Activated naive CD8-positive, alpha-beta T cell treated with anti-CD3 and anti-CD28 coated beads, Interleukin-2, amount 50 U/mL, for 24 hours (primary cell): ENCODE results near the gene SLC25A22.

ENCODE experiments used
- ATAC-seq: fragments of 150-1000 bp; cut with Tn5 transposase; one replicate; pipeline ENCODE4 v1.10.0; 2021
- DNase-seq: peaks from one replicate; pipeline ENCODE4 v3.0.0; 2021
- H3K27ac Mint-ChIP-seq: one replicate; pipeline ENCODE4 v1.8.0; 2021; ENCODE audit warnings: mild to moderate bottlenecking, mixed read lengths
- H3K27me3 Mint-ChIP-seq: one replicate; pipeline ENCODE4 v1.8.0; 2021; ENCODE audit warnings: mixed read lengths
- H3K36me3 Mint-ChIP-seq: one replicate; pipeline ENCODE4 v1.8.0; 2021; ENCODE audit warnings: low read depth, mixed read lengths
- H3K4me1 Mint-ChIP-seq: one replicate; pipeline ENCODE4 v1.8.0; 2021; ENCODE audit warnings: mixed read lengths
- H3K4me3 Mint-ChIP-seq: one replicate; pipeline ENCODE4 v1.8.0; 2021; ENCODE audit warnings: mild to moderate bottlenecking, moderate library complexity, mixed read lengths
- H3K9me3 Mint-ChIP-seq: one replicate; pipeline ENCODE4 v1.8.0; 2021; ENCODE audit warnings: mixed read lengths

SLC25A22 gene

DNA sequence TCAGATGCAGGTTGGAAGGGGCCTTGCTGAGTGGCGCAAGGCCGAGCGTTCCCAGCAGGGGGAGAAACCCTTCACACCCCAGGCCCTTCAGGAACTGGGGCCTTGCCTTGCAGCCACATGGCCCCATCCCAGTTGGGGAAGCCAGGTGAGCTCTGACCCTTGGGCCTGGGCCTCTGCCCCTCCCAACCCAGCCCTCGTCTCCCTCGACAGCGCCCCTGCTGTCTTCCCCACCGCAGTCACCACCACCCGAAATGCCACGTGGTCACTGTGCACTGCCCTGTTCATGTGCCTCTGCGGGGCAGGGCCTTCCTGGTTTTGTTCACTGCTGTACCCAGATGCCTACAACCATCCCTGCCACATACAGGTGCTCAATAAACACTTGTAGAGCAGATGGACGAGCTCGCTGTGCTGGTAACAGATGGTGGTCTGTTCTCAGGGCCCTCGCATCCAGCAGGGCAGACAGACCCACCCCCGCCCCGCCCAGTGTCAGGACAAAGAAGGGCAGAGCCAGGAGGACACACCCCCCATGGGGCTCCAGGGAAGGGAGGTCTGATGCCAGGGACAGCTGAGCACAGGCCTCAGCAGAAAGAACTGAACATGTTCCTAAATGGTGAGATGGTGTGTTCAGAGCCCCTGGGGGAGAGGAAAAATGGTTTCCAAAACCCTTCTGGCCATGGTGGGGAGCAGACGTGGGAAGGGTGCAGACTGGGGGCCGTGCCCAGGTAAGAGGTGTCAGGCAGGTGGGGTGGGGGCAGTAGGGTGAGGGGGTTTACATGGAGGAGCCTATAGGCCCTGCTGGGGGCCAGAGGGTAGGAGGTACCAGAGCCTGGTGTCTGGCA lies 40.6 kb upstream of the SLC25A22 start:
- Mint-ChIP-seq H3K36me3 (peaks cover 12% of the 10 kb centered on the region), H3K4me3 (no peak overlapping the region), H3K27me3 (peaks cover 3% of the 10 kb centered on the region), H3K4me1 (peaks cover 34% of the 10 kb centered on the region), H3K27ac (no peak overlapping the region), H3K9me3 (no peaks in the 10 kb centered on the region)
- DNase-seq (no peak), ATAC-seq (no peak)

DNA sequence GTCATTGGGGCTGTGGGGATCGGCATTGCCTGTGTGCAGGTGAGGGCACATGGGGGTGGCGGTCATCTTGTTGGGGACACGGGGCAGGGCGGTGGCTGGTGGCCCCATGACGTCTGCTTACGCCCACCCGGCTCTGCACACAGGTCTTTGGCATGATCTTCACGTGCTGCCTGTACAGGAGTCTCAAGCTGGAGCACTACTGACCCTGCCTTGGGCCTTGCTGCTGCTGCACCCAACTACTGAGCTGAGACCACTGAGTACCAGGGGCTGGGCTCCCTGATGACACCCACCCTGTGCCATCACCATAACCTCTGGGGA lies 39.9 kb upstream of the SLC25A22 start:
- Mint-ChIP-seq H3K4me1 (peaks cover 30% of the 10 kb centered on the region), H3K36me3 (peaks cover 12% of the 10 kb centered on the region), H3K4me3 (no peak overlapping the region), H3K9me3 (no peaks in the 10 kb centered on the region), H3K27me3 (no peaks in the 10 kb centered on the region), H3K27ac (no peak overlapping the region)
- DNase-seq (no peak), ATAC-seq (no peak)

DNA sequence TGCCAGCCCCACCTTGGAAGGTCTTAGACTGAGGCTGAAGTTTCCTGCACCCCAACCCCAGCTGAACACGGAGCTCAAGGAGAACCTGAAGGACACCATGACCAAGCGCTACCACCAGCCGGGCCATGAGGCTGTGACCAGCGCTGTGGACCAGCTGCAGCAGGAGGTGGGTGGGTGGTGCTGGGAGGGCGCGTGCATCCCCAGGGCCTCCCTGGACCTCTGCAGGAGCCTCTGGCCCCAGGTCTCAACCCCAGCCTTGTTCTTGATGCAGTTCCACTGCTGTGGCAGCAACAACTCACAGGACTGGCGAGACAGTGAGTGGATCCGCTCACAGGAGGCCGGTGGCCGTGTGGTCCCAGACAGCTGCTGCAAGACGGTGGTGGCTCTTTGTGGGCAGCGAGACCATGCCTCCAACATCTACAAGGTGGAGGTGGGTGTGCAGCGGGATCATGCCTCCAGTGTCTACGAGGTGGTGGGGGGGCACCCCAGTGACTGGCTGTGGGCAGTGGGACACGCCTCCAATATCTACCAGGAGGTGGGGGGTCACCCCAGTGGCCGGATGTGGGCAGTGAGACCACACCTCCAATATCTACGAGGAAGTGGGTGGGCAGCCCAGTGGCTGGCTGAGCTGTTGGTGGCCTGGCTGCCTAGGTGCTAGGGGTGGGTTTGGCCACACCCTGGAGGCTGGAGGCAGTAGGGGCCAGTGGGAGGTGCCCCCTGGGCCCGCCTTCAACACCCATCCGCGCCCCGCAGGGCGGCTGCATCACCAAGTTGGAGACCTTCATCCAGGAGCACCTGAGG lies 39.3 kb upstream of the SLC25A22 start:
- no peaks in the 10 kb centered on the region for H3K9me3 Mint-ChIP-seq
- no peak overlapping the region for H3K4me3 Mint-ChIP-seq
- ATAC-seq (no peak), DNase-seq (no peak)
- H3K27me3 Mint-ChIP-seq: no peaks in the 10 kb centered on the region
- H3K36me3 Mint-ChIP-seq: peaks cover 12% of the 10 kb centered on the region
- H3K4me1 Mint-ChIP-seq: peaks cover 30% of the 10 kb centered on the region
- no peak overlapping the region for H3K27ac Mint-ChIP-seq

DNA sequence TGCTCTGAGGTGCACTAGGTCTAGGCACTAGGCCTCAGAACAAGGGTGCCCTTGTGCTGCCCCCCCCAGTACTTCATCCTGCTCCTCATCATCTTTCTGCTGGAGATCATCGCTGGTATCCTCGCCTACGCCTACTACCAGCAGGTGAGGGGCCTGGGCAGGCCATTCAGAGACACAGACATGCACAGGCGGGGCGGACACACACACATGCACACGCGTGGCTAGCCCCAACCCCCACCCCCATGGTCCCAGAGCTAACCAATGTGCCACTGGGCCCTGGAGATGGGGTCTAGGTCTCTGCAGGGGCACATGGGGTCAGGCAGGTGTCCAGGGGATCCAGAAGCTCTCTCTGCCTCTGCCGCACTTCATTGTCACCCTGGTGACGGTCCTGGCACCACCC lies 38.6 kb upstream of the SLC25A22 start:
- Mint-ChIP-seq H3K4me1 (peaks cover 30% of the 10 kb centered on the region), H3K27ac (no peak overlapping the region), H3K36me3 (peaks cover 12% of the 10 kb centered on the region), H3K27me3 (peaks cover 2% of the 10 kb centered on the region), H3K4me3 (no peak overlapping the region), H3K9me3 (no peaks in the 10 kb centered on the region)
- ATAC-seq (no peak), DNase-seq (no peak)

DNA sequence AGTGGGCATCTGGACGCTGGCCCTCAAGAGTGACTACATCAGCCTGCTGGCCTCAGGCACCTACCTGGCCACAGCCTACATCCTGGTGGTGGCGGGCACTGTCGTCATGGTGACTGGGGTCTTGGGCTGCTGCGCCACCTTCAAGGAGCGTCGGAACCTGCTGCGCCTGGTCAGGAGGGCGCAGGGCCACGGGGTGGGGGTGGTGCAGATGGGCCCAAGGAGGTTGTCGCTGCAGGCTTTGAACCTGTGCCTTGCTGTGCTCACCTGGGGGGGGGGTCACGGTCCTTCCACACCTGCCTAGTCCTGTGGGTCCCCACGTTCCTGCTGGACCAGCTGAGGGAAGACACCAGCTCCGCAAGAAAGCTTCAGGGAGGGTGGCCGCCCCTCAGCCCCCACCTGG lies 38.2 kb upstream of the SLC25A22 start:
- H3K27ac Mint-ChIP-seq: no peak overlapping the region
- no peak for DNase-seq
- H3K9me3 Mint-ChIP-seq: no peaks in the 10 kb centered on the region
- no peak overlapping the region for H3K4me3 Mint-ChIP-seq
- no peak for ATAC-seq
- H3K27me3 Mint-ChIP-seq: peaks cover 4% of the 10 kb centered on the region
- H3K36me3 Mint-ChIP-seq: peaks cover 12% of the 10 kb centered on the region
- H3K4me1 Mint-ChIP-seq: peaks cover 28% of the 10 kb centered on the region

DNA sequence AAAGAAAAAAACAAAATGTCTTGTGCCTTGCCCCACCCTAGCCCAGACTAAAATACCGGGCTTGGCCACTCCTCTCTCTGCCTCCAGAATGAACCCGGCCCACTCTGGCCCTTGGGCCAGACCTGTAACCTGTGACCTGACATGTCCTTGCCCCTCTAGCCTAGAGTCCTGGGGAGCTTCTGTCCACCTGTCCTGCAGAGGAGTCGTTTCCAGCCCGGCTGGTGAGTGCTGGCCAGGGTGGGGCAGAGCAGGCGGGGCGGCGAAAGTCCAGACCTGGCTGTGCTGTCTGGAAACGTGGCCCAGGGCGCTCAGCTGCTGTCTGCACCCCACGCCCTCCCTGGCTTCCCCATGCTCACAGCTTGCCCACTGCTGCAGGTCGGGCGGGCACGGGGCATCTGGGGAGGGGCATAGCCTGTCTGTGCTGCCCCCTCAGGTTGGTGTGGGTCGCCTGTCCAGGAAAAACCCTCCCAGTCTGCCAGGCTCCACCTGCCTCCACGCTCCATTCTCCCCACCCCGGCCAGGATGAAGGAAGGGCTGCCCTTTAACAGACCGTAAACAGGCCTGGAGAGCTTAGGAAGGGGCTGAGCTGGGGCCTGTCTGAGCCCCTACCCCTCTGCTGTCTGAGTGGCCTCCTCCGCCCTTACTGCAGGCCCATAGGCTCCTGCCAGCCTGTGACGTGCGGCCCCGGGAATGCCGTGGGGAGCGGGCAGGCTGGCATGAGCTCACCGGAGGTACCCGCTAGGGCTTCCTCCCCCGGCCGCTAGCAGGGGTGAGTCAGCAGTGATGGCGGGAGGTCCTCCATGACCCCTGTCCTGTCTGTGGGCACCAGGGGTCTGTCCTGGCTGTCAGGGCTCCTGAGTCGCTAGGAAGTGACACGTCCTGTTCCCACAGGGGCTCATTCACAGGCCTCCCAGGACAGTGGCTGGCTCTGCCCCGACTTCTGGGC lies 36.6 kb upstream of the SLC25A22 start:
- no peak for DNase-seq
- H3K27ac Mint-ChIP-seq: peak overlapping the region; percentile 56
- peak overlapping the region; percentile 76 for H3K4me3 Mint-ChIP-seq
- H3K4me1 Mint-ChIP-seq: peaks cover 17% of the 10 kb centered on the region
- H3K36me3 Mint-ChIP-seq: peaks cover 3% of the 10 kb centered on the region
- ATAC-seq: no peak
- peaks cover 12% of the 10 kb centered on the region for H3K27me3 Mint-ChIP-seq
- no peaks in the 10 kb centered on the region for H3K9me3 Mint-ChIP-seq

DNA sequence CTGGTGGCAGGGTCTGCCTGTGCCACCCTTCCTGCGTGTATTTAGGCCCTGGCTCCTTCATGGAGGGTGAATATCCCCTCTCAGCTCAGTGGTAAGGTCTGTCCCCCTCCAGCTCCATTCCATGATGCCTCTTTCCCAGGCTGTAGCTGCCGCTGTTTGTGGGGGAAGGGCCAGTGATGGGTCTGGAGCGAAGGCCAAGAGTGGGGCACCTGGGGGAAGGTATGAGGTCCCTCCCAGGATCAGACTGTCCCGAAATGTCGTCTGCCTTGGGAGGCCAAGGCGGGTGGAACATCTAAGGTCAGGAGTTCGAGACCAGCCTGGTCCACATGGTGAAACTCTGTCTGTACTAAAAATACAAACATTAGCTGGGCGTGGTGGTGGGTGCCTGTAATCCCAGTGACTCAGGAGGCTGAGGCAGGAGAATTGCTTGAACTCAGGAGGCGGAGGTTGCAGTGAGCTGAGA lies 35.8 kb upstream of the SLC25A22 start:
- Mint-ChIP-seq H3K36me3 (peaks cover 3% of the 10 kb centered on the region), H3K4me3 (peak overlapping the region; percentile 76), H3K27ac (peak overlapping the region; percentile 56), H3K4me1 (peaks cover 21% of the 10 kb centered on the region), H3K27me3 (peaks cover 20% of the 10 kb centered on the region), H3K9me3 (no peaks in the 10 kb centered on the region)
- ATAC-seq (no peak), DNase-seq (no peak)

DNA sequence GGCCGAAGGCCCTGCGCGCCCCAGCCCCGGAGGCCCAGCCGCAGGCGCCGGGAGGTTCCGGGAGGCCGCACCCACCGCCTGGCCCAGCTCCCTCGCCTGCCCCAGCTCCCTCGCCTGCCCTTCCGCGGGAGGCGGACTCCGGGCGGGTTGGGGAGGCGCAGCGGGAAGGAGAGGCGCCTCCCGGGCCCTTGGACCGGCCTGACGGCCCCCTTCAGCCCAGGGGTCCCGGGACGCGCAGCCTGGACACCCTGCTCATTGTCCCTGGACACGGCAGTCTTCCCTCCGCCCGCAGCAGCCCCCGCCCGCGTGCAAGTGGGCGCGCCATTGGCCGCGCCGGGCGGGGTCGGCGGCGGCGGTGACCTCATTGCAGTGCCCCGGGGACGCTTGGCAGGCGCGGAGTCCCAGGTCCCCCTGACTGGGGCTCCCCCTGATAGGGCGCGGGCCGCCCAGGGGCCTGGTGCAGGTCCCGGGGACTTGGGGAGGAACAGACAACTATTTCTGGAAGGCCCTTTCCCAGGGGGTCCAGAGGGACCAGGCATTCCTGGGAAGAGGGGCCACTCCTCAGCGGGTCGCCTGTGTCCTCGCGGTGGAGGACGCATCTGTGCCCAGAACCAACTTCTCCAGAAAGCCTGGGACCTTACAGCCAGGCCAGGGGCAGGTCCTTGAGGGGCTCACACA lies 35.2 kb upstream of the SLC25A22 start:
- ATAC-seq: peak; percentile 39
- DNase-seq: peak; percentile 60
- Mint-ChIP-seq H3K4me1 (peaks cover 23% of the 10 kb centered on the region), H3K27me3 (peaks cover 26% of the 10 kb centered on the region), H3K27ac (no peak overlapping the region), H3K9me3 (no peaks in the 10 kb centered on the region), H3K4me3 (peak overlapping the region; percentile 76), H3K36me3 (no peaks in the 10 kb centered on the region)

DNA sequence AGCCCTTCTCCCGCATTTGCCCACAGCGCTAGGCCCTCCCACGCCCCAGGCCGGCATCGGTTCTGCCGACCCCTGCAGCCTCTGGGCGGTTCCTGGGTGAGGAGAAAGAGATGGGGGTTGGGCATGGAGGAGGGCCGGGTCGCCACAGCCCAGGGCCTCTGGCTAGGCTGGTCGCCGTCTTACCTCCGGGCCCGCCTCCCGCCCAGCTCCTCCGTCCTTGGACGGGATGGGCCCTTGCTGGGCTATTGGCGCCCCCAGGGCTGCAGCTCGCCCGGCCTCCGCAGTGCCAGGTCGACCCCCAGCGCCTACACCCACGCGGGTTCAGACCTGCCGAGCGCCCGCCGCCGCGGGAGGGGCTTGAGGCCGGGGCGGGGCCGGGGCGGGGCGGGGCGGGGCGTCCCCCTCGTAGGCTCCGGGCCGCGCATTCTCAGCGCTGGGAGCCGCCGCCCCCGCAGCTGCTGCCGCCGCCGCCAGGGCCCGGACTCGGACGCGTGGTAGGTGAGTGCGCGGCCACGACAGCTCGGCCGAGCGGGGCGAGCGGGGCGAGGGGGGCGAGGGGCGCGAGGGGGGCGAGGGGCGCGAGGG lies 34.5 kb upstream of the SLC25A22 start, which contains the start of gene CD151:
CD151 (plus strand) TSS at position 424 of the 585 bp plus-strand sequence. CDS start 3,118 bp downstream, outside the sequence.
- ATAC-seq: peak; percentile 31
- no peaks in the 10 kb centered on the region for H3K36me3 Mint-ChIP-seq

DNA sequence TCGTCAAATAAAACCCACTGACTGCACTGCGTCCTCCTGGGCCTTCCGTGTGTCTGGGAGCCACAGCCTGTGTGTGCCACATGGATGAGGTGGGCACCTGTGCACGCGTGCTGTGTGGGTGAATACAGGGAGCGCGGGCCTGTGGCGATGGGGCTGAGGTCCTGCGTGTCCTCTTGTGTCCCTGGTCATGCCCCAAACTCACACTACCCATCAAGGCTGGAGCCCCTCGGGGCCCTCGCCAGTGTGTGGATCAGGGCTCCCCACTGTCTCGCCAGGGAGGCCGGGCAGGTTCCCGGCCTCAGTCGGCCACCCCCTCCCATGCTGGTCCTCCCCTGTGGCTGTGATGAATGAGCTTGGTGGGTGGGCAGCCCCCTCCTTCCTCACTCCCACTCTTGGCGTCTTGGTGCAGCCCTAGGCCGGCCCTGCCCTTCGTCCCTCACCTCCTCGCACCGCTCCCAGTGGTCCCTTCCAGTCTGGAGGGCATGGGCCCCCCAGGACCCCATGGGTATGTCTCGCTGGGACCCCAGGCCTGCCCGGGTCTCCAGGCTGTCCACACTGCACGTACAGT lies 34.0 kb upstream of the SLC25A22 start:
- Mint-ChIP-seq H3K27me3 (peaks cover 35% of the 10 kb centered on the region), H3K27ac (no peak overlapping the region), H3K36me3 (no peaks in the 10 kb centered on the region), H3K4me1 (peaks cover 32% of the 10 kb centered on the region), H3K4me3 (no peak overlapping the region), H3K9me3 (no peaks in the 10 kb centered on the region)
- no peak for ATAC-seq
- DNase-seq: no peak

More for the DNA sequence above, 34.5 kb upstream of the SLC25A22 start, which contains the start of gene CD151:
- peaks cover 32% of the 10 kb centered on the region for H3K27me3 Mint-ChIP-seq
- peak within 1 kb of the TSS; percentile 56 for H3K27ac Mint-ChIP-seq
- peak within 1 kb of the TSS; percentile 76 for H3K4me3 Mint-ChIP-seq
- DNase-seq: peak; percentile 59
- H3K4me1 Mint-ChIP-seq: peaks cover 29% of the 10 kb centered on the region
- H3K9me3 Mint-ChIP-seq: no peaks in the 10 kb centered on the region

DNA sequence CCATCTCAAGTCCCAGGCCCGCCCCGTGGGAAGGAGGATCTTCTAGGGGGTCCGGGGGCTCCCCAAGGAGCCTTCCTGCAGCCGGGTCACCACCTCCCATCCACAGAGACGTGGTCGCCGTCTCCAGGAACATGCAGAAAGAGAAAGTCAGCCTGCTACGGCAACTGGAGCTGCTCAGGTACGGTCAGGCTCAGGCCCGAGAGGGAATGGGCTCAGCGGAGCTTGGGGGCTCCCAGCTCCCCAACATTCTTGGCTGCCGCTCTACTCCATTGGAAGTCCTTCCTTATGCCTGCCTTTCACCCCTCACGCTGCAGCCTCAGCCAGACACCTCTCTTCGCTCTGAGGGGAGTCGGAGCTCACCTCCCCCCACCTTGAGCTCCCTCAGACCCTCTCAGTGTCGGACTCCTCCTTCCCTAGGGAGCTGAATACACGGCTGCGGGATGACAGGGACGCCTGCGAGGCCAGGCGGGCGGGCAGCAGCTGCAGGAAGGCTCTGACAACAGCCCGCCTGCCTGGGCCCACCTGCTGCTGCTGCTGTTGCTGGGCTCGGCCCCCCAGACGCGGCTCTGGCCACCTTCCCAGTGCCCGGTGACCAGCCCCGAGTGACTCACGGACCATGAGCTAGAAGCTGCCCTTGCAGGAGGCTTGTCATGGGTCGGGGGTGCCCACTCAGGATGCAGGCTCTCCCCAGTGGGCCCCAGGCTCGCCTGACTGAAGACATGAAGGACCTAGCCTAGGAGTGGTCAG lies 33.2 kb upstream of the SLC25A22 start:
- DNase-seq (no peak), ATAC-seq (no peak)
- Mint-ChIP-seq H3K9me3 (no peaks in the 10 kb centered on the region), H3K27me3 (peaks cover 39% of the 10 kb centered on the region), H3K4me1 (peaks cover 36% of the 10 kb centered on the region), H3K4me3 (no peak overlapping the region), H3K27ac (no peak overlapping the region), H3K36me3 (no peaks in the 10 kb centered on the region)

DNA sequence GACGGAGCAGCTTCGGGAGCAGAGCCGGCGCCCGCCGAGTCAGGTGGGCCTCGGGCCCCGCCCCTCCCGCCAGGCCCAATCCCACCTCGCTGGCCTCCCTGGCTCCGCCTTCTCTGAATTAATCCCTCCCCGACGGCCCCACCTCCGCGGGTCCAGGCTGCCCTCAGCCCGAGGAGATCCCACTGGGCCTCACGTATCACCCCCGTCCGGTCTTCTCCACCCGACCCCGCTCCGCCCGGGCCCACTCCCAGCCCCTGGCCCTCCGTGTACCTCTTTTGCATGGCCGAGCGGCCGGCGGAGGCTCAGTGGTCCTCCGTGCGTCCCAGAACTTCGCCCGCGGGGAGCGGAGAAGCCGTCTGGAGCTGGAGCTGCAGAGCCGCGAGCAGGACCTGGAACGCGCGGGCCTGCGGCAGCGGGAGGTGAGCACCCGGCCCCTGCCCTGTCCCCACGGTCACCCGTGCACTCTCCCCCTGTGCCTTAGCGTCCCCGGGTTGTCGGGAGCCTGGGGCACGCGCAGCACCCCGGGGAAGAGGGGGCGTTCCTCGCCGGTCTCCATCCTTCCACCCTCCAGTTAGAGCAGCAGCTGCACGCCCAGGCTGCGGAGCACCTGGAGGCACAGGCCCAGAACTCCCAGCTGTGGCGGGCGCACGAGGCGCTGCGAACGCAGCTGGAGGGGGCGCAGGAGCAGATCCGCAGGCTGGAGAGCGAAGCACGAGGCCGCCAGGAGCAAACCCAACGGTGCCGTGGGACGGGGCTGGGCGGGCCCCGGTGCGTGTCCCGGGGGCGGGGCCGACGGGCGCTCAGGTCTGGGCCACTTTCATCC lies 32.4 kb upstream of the SLC25A22 start:
- H3K9me3 Mint-ChIP-seq: no peaks in the 10 kb centered on the region
- H3K4me1 Mint-ChIP-seq: peaks cover 37% of the 10 kb centered on the region
- DNase-seq: peak; percentile 77
- peaks cover 39% of the 10 kb centered on the region for H3K27me3 Mint-ChIP-seq
- H3K36me3 Mint-ChIP-seq: no peaks in the 10 kb centered on the region
- H3K4me3 Mint-ChIP-seq: peak overlapping the region; percentile 14
- peak; percentile 50 for ATAC-seq
- no peak overlapping the region for H3K27ac Mint-ChIP-seq
